ENCODE data around the gene FRRS1L.

DNA sequence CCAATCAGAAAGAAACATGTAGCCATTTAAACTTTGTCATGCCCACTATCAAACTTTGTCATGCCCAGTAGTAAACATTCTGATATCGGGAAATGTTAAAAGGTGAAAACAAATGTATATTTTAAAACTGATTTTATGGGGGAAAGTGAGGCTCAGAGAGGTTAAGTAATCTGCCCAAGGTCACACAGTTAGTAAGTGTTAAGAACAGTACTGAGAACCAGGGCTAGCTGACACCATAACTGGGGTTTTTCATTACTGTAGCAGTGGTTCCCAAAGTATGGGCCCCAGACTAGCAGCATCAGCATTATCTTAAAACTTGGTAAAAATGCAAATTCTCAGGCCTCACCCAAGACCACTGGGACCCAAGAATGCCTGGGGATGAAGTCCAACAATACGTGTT is 9.9 kb upstream of the FRRS1L start:
- TF ChIP-seq RAD21 (IDR thresholded peaks at IDR 0.05; ENCODE audit: low read depth) = no peak
- no peak for TF ChIP-seq YY1 (IDR thresholded peaks at IDR 0.05; ENCODE audit: low read depth)
- TF ChIP-seq FOXM1 (IDR thresholded peaks at IDR 0.05; ENCODE audit: borderline replicate concordance, low read depth) = no peak
- no peak for TF ChIP-seq EP300 (IDR thresholded peaks at IDR 0.05; ENCODE audit: borderline replicate concordance)
- no peak for TF ChIP-seq TEAD4 (IDR thresholded peaks at IDR 0.05)

Data from Ishikawa (cell line).